IMR-90 (cell line): ENCODE data around the gene MTA1. TPM values are rescaled to one million over a fixed set of nuclear protein-coding genes. Genes with fewer than 3 reads are reported as not detected.

Experiments
- ATAC-seq: fragments of 200-7000 bp; cut with Tn5 transposase; 2 replicates; pipeline ENCODE4 v1.9.1; 2020; ENCODE audit warnings: low read depth, mild to moderate bottlenecking, moderate library complexity
- BruUV-seq: library from RNA; stranded (reverse); fragments of 400-500 nt; replicated peaks from 2 replicates; lab custom pipeline; 2021; lab: Mats Ljungman, UMichigan
- CTCF ChIA-PET: fragments of 300-600 bp; formaldehyde crosslinking; extraction: SDS; loops from one replicate; lab custom pipeline; 2021; ENCODE audit warnings: antibody characterized with exemption; lab: Yijun Ruan, JAX
- POLR2A ChIA-PET: fragments of 300-600 bp; sonication (Branson Sonifier 250); formaldehyde crosslinking; loops from one replicate; lab custom pipeline; 2022; ENCODE audit warnings: antibody characterized with exemption; ENCODE audit not compliant: unreplicated experiment; lab: Charles Lee
- DNase-seq: peaks from one replicate; pipeline ENCODE4 v3.0.0; 2013
- H2AFZ ChIP-seq: replicated peaks from 2 replicates; pipeline ENCODE3; 2013; ENCODE audit warnings: low read length, mild to moderate bottlenecking; ENCODE audit not compliant: poor library complexity
- H2AK5ac ChIP-seq: 2 replicates; pipeline ENCODE4 v1.6.1; 2013; ENCODE audit warnings: low read depth, low read length, inconsistent platforms
- H2AK9ac ChIP-seq: replicated peaks from 2 replicates; pipeline ENCODE3; 2013; ENCODE audit warnings: mild to moderate bottlenecking, low read depth, low read length, moderate library complexity; ENCODE audit not compliant: poor library complexity
- H2BK120ac ChIP-seq: 2 replicates; pipeline ENCODE4 v1.6.1; 2013; ENCODE audit warnings: low read depth, low read length, inconsistent platforms
- H2BK15ac ChIP-seq: 3 replicates; pipeline ENCODE4 v1.6.1; 2013; ENCODE audit warnings: low read depth, low read length, inconsistent platforms
- H2BK20ac ChIP-seq: 2 replicates; pipeline ENCODE4 v1.6.1; 2013; ENCODE audit warnings: low read depth, mild to moderate bottlenecking, inconsistent platforms, low read length, moderate library complexity
- H2BK5ac ChIP-seq: 2 replicates; pipeline ENCODE4 v1.6.1; 2013; ENCODE audit warnings: mild to moderate bottlenecking, low read depth, low read length, inconsistent platforms; ENCODE audit not compliant: poor library complexity, severe bottlenecking
- H3K14ac ChIP-seq: replicated peaks from 2 replicates; pipeline ENCODE4 v1.6.1; 2013; ENCODE audit warnings: low read depth, low read length, inconsistent platforms
- H3K18ac ChIP-seq: 2 replicates; pipeline ENCODE4 v1.6.1; 2013; ENCODE audit warnings: low read depth, low read length, control low read depth
- H3K23ac ChIP-seq: 2 replicates; pipeline ENCODE4 v1.6.1; 2013; ENCODE audit warnings: low read depth, low read length, inconsistent platforms
- H3K27ac ChIP-seq: 2 replicates; pipeline ENCODE4 v1.5.1; 2013; ENCODE audit warnings: mild to moderate bottlenecking, control low read depth, low read length; ENCODE audit not compliant: insufficient read depth
- H3K27me3 ChIP-seq: 2 replicates; pipeline ENCODE4 v1.6.1; 2013; ENCODE audit warnings: low read length; ENCODE audit not compliant: control insufficient read depth, insufficient read depth
- H3K36me3 ChIP-seq: 2 replicates; pipeline ENCODE4 v1.6.1; 2013; ENCODE audit warnings: low read length, mixed read lengths; ENCODE audit not compliant: control insufficient read depth, insufficient read depth
- H3K4ac ChIP-seq: 2 replicates; pipeline ENCODE4 v1.6.1; 2013; ENCODE audit warnings: low read depth, low read length, inconsistent platforms
- H3K4me1 ChIP-seq: 2 replicates; pipeline ENCODE4 v1.6.1; 2013; ENCODE audit warnings: low read length, mixed read lengths; ENCODE audit not compliant: control insufficient read depth, insufficient read depth
- H3K4me2 ChIP-seq: 2 replicates; pipeline ENCODE4 v1.6.1; 2013; ENCODE audit warnings: low read depth, mild to moderate bottlenecking, control low read depth, low read length, moderate library complexity
- H3K4me3 ChIP-seq: 2 replicates; pipeline ENCODE4 v1.5.1; 2013; ENCODE audit warnings: low read depth, mild to moderate bottlenecking, control low read depth, low read length, moderate library complexity; ENCODE audit not compliant: insufficient read depth
- H3K56ac ChIP-seq: 2 replicates; pipeline ENCODE4 v1.6.1; 2013; ENCODE audit warnings: low read length, inconsistent platforms; ENCODE audit not compliant: insufficient read depth; ENCODE audit errors: extremely low read depth
- H3K79me1 ChIP-seq, 2 experiments: 2 replicates each; pipeline ENCODE4 v1.6.1; 2013; ENCODE audit warnings: low read length in 2 of 2, inconsistent platforms in 1 of 2, low read depth in 1 of 2
- H3K9ac ChIP-seq: 2 replicates; pipeline ENCODE4 v1.6.1; 2013; ENCODE audit warnings: low read depth, low read length, control low read depth
- H3K9me1 ChIP-seq: 2 replicates; pipeline ENCODE4 v1.6.1; 2013; ENCODE audit warnings: low read length, inconsistent platforms; ENCODE audit not compliant: insufficient read depth
- H3K9me3 ChIP-seq: 2 replicates; pipeline ENCODE4 v1.6.1; 2013; ENCODE audit warnings: low read length; ENCODE audit not compliant: control insufficient read depth, insufficient read depth
- H4K20me1 ChIP-seq: 2 replicates; pipeline ENCODE4 v1.6.1; 2013; ENCODE audit warnings: low read length, inconsistent platforms; ENCODE audit not compliant: insufficient read depth
- H4K5ac ChIP-seq: 2 replicates; pipeline ENCODE4 v1.6.1; 2013; ENCODE audit warnings: mild to moderate bottlenecking, low read depth, low read length, control low read depth
- H4K8ac ChIP-seq, 2 experiments: 2 replicates each; pipeline ENCODE4 v1.6.1; 2013; ENCODE audit warnings: low read depth in 2 of 2, low read length in 2 of 2, control low read depth in 1 of 2, inconsistent platforms in 1 of 2
- H4K91ac ChIP-seq: 2 replicates; pipeline ENCODE4 v1.6.1; 2013; ENCODE audit warnings: low read depth, low read length, inconsistent platforms; ENCODE audit not compliant: insufficient read depth
- WGBS, 2 experiments: methylation state at CpG; one replicate each; pipeline versions ENCODE4 v1.1.5 to v1.1.7; 2013; ENCODE audit warnings: missing lambda C conversion rate in 2 of 2; ENCODE audit not compliant: insufficient read length in 1 of 2; ENCODE audit errors: extremely low coverage in 2 of 2; 5-methylcytosine and 5-hydroxymethylcytosine counted together
- dilution Hi-C: fragments of 300-500 bp; cut with HindIII; formaldehyde crosslinking; loops from one replicate; pipeline ENCODE4 v1.14.3; 2018; ENCODE audit warnings: low sequenced_read_pairs; ENCODE audit not compliant: unreplicated experiment
- in situ Hi-C: fragments of 300-500 bp; cut with MboI; formaldehyde crosslinking; loops from 3 replicates; pipeline ENCODE4 v1.14.3; 2019; ENCODE audit warnings: low sequenced_read_pairs, inconsistent platforms, mixed read lengths
- intact Hi-C: fragments of 100-400 bp; cut with micrococcal nuclease; formaldehyde crosslinking; loops from 2 replicates; pipeline ENCODE4 v1.10.0; 2022
- polyA plus RNA-seq, 3 experiments: library from polyadenylated mRNA; depleted of rRNA; stranded (reverse); fragments of >200 nt; gene quantifications; 2 replicates each; pipeline ENCODE4 v1.2.3, GENCODE V29; 2012; ENCODE audit warnings: low replicate concordance in 1 of 3
- total RNA-seq: library from RNA; depleted of rRNA; stranded (reverse); fragments of >200 nt; gene quantifications from 2 replicates; pipeline ENCODE4 v1.2.3, GENCODE V29; 2012
- TF ChIP-seq, protein P1 (sequence below): conservative IDR thresholded peaks from 2 replicates; pipeline ENCODE4 v1.5.1; 2012; ENCODE audit warnings: mild to moderate bottlenecking, low read depth, low read length, improper control_type of control experiment

MTA1 gene
- total and polyA plus RNA-seq, 2 of the 4 experiments (the other 2 are of a cell fraction): 21.5 to 61.6 TPM

DNA sequence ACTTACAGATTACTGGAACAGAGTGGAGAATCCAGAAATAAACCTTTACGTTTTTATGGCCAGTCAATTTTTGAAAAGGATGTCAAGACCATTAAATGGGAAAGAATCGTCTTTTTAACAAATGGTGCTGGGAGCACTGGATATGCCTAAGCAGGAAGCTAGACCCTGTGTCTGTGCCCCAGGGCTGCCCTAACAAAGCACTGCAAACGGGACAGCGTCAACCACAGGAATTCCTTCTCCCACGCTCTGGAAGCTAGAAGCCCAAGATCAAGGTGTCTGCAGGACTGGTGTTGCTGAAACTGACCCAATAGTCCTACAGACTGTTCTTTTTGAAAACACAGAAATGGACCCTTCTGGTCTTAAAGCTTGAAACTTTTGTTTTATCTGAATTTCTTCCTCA lies 97.5 kb downstream of the MTA1 start:
- no peak overlapping the region for H3K23ac ChIP-seq
- H3K56ac ChIP-seq: no peak overlapping the region
- H2AK5ac ChIP-seq: no peak overlapping the region
- H2AK9ac ChIP-seq: no peak overlapping the region
- H3K4me1 ChIP-seq: no peaks in the 10 kb centered on the region
- H3K36me3 ChIP-seq: no peaks in the 10 kb centered on the region
- H2AFZ ChIP-seq: no peak overlapping the region
- 46% methylated on average over 4 of the region's 5 CpGs; no CpG with 5 or more reads in 1 of the 2 experiments for WGBS, 2 experiments
- intact Hi-C loops (no loop called here), dilution Hi-C loops (no loop called here), in situ Hi-C loops (no loop called here)
- BruUV-seq: no TSS peak
- no peaks in the 10 kb centered on the region for H4K20me1 ChIP-seq
- H3K14ac ChIP-seq: no peak overlapping the region
- H3K27me3 ChIP-seq: peaks cover 15% of the 10 kb centered on the region
- POLR2A ChIA-PET: no interaction called here
- H3K18ac ChIP-seq: no peak overlapping the region
- H4K5ac ChIP-seq: no peak overlapping the region
- DNase-seq: no peak
- CTCF ChIA-PET: no interaction called here
- no peak overlapping the region for H3K4me2 ChIP-seq
- H2BK5ac ChIP-seq: no peak overlapping the region
- no peak overlapping the region for H3K4me3 ChIP-seq
- no peak overlapping the region for H2BK20ac ChIP-seq
- H3K9me3 ChIP-seq: peaks cover 2% of the 10 kb centered on the region; the same call in 1 of the 2 replicates
- H4K8ac ChIP-seq: no peak overlapping the region
- ATAC-seq: no peak
- no peak overlapping the region for H2BK15ac ChIP-seq
- TF ChIP-seq, protein P1, sequence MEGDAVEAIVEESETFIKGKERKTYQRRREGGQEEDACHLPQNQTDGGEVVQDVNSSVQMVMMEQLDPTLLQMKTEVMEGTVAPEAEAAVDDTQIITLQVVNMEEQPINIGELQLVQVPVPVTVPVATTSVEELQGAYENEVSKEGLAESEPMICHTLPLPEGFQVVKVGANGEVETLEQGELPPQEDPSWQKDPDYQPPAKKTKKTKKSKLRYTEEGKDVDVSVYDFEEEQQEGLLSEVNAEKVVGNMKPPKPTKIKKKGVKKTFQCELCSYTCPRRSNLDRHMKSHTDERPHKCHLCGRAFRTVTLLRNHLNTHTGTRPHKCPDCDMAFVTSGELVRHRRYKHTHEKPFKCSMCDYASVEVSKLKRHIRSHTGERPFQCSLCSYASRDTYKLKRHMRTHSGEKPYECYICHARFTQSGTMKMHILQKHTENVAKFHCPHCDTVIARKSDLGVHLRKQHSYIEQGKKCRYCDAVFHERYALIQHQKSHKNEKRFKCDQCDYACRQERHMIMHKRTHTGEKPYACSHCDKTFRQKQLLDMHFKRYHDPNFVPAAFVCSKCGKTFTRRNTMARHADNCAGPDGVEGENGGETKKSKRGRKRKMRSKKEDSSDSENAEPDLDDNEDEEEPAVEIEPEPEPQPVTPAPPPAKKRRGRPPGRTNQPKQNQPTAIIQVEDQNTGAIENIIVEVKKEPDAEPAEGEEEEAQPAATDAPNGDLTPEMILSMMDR: no peak
- H3K9ac ChIP-seq: no peak overlapping the region
- H3K9me1 ChIP-seq: no peaks in the 10 kb centered on the region
- H4K91ac ChIP-seq: no peak overlapping the region
- no peak overlapping the region for H3K27ac ChIP-seq
- no peak overlapping the region for H3K4ac ChIP-seq
- no peak overlapping the region for H2BK120ac ChIP-seq
- no peaks in the 10 kb centered on the region for H3K79me1 ChIP-seq
